ENCODE data around the gene ARHGAP10. TPM values are rescaled to one million over a fixed set of nuclear protein-coding genes. Genes with fewer than 3 reads are reported as not detected.
A peak's percentile ranks its signal among the peaks of the same experiment; 100 is the strongest.

ARHGAP10 gene
- total RNA-seq, 3 donors from 2014 or later (not counting 1 experiment from before 2014, with no cell fraction given) = 13.9 to 28.7 (median 23.2) TPM

DNA sequence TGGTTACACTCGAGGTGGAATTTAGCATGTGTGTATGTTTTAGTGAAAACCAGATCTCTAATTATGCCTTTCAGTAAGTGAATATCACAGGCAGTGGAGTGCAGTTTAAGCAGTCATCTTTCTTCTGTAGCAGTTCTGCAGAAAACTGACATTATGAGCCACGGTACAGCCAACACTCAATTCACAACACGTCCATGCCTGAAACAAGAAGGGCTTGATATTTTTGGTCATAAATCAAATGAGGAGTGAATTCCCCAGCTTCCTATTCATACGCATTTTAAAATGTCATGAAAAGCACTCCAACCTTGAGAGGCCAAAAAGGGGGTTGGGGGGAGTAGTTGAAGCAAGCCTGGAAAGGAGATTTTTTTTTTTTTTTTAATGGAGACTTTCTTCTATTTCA lies 316.7 kb downstream of the ARHGAP10 start:
- Mint-ChIP-seq H3K4me3 (no peak overlapping the region), H3K36me3 (peaks cover 4% of the 10 kb centered on the region), H3K9me3 (no peaks in the 10 kb centered on the region), H3K27me3 (ENCODE audit: low read depth in 2 of 2) (no peaks in the 10 kb centered on the region), H3K4me1 (peaks cover 32% of the 10 kb centered on the region in 2 donors), H3K27ac (no peak overlapping the region)
- peaks cover 24% of the 10 kb centered on the region for H3K4me1 ChIP-seq (ENCODE audit: control insufficient read depth, insufficient read depth, low read length)
- H3K27ac ChIP-seq (ENCODE audit: low read length) = no peak overlapping the region
- TF ChIP-seq, protein P1, sequence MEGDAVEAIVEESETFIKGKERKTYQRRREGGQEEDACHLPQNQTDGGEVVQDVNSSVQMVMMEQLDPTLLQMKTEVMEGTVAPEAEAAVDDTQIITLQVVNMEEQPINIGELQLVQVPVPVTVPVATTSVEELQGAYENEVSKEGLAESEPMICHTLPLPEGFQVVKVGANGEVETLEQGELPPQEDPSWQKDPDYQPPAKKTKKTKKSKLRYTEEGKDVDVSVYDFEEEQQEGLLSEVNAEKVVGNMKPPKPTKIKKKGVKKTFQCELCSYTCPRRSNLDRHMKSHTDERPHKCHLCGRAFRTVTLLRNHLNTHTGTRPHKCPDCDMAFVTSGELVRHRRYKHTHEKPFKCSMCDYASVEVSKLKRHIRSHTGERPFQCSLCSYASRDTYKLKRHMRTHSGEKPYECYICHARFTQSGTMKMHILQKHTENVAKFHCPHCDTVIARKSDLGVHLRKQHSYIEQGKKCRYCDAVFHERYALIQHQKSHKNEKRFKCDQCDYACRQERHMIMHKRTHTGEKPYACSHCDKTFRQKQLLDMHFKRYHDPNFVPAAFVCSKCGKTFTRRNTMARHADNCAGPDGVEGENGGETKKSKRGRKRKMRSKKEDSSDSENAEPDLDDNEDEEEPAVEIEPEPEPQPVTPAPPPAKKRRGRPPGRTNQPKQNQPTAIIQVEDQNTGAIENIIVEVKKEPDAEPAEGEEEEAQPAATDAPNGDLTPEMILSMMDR (IDR thresholded peaks at IDR 0.05) = no peak
- 50% methylated on average over 1 of the region's 4 CpGs for WGBS (ENCODE audit: insufficient coverage)
- ATAC-seq (no peak), DNase-seq (no peak)
- intact Hi-C loops (cut with micrococcal nuclease) = no loop called here
- H3K27me3 ChIP-seq (ENCODE audit: control insufficient read depth, insufficient read depth, low read length) = no peaks in the 10 kb centered on the region
- no peaks in the 10 kb centered on the region for H3K9me3 ChIP-seq (ENCODE audit: control insufficient read depth, insufficient read depth, low read length)
- H3K36me3 ChIP-seq (ENCODE audit: control insufficient read depth, insufficient read depth, low read length) = no peaks in the 10 kb centered on the region
- no peak overlapping the region for H3K4me3 ChIP-seq (ENCODE audit: low read length)

DNA sequence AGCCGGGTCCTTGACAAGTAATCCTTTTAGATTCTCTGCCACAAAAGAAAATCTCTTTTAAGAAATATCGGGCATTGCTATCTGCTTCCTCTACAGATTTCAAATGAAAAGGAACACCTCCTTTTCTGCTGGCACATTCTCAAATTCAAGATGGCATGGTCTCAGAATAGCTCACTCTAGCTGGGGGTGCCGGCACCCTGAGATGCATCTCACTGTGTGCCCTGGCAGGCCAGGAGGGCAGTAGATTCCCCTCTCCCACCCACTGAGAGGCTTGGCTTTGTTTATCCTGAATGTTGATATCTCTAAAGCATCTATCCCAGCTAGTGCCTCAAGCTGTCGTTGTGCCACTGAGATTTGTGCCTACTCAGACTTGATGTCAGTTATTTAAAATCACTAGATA lies 319.5 kb downstream of the ARHGAP10 start:
- no peaks in the 10 kb centered on the region for H3K27me3 Mint-ChIP-seq (ENCODE audit: low read depth in 2 of 2)
- intact Hi-C loops (cut with micrococcal nuclease) = loop anchor here (5.0 to 10.0 kb wide), 2 partner anchors 109 to 393 kb away; partner anchors contain the start of gene NR3C2
- no peak overlapping the region for H3K4me3 ChIP-seq (ENCODE audit: low read length)
- peak overlapping the region; percentile 83 to 90 for H3K27ac Mint-ChIP-seq
- peak overlapping the region; percentile 31 for H3K4me3 Mint-ChIP-seq
- 80% methylated on average over 4 of the region's 4 CpGs for WGBS (ENCODE audit: insufficient coverage)
- H3K9me3 Mint-ChIP-seq = no peaks in the 10 kb centered on the region
- TF ChIP-seq, protein P1 (IDR thresholded peaks at IDR 0.05) = no peak
- peaks cover 4% of the 10 kb centered on the region for H3K36me3 Mint-ChIP-seq
- H3K36me3 ChIP-seq (ENCODE audit: control insufficient read depth, insufficient read depth, low read length) = no peaks in the 10 kb centered on the region
- H3K4me1 Mint-ChIP-seq = peaks cover 48 to 53% of the 10 kb centered on the region in 2 donors
- H3K27ac ChIP-seq (ENCODE audit: low read length) = peak overlapping the region; percentile 72
- DNase-seq (no peak), ATAC-seq (no peak)
- no peaks in the 10 kb centered on the region for H3K9me3 ChIP-seq (ENCODE audit: control insufficient read depth, insufficient read depth, low read length)
- peaks cover 45% of the 10 kb centered on the region for H3K4me1 ChIP-seq (ENCODE audit: control insufficient read depth, insufficient read depth, low read length)
- no peaks in the 10 kb centered on the region for H3K27me3 ChIP-seq (ENCODE audit: control insufficient read depth, insufficient read depth, low read length)

DNA sequence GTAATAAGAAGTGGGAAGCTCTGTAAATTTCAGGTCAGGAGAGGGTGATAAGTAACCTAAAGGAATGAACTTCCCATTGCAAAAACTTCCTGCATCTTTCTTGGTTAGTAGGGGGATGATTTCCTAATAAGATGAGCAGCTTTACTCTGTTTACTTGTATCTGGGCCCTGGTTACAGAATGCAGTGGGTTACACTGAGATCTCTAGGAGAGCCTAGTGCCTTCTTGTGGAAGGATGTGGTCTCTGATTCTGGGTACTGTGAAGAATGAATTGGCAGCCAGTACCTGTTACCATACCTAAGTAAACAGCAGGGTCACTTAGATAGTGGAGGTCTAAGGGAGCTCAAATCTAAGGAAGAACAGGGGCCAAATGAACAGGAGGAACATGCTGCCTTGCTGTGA lies 320.6 kb downstream of the ARHGAP10 start:
- intact Hi-C loops (cut with micrococcal nuclease) = loop anchor here (5.0 to 10.0 kb wide), 2 partner anchors 110 to 392 kb away; partner anchors contain the start of gene NR3C2
- no peak overlapping the region for H3K4me3 ChIP-seq (ENCODE audit: low read length)
- H3K4me1 ChIP-seq (ENCODE audit: control insufficient read depth, insufficient read depth, low read length) = peaks cover 54% of the 10 kb centered on the region

More for the DNA sequence above, 320.6 kb downstream of the ARHGAP10 start:
- Histone ChIP-seq H3K27me3 (ENCODE audit: control insufficient read depth, insufficient read depth, low read length) (no peaks in the 10 kb centered on the region), H3K36me3 (ENCODE audit: control insufficient read depth, insufficient read depth, low read length) (no peaks in the 10 kb centered on the region), H3K9me3 (ENCODE audit: control insufficient read depth, insufficient read depth, low read length) (no peaks in the 10 kb centered on the region), H3K27ac (ENCODE audit: low read length) (peak overlapping the region; percentile 72)
- H3K9me3 Mint-ChIP-seq = no peaks in the 10 kb centered on the region
- H3K36me3 Mint-ChIP-seq = peaks cover 4% of the 10 kb centered on the region
- peak overlapping the region; percentile 83 to 90 for H3K27ac Mint-ChIP-seq
- H3K4me3 Mint-ChIP-seq = peak overlapping the region; percentile 71
- H3K27me3 Mint-ChIP-seq (ENCODE audit: low read depth in 2 of 2) = no peaks in the 10 kb centered on the region
- peak in 1 of 2 donors; percentile 75 for DNase-seq
- TF ChIP-seq, protein P1 (IDR thresholded peaks at IDR 0.05) = no peak
- H3K4me1 Mint-ChIP-seq = peaks cover 58 to 64% of the 10 kb centered on the region in 2 donors
- peak; percentile 46 to 80 (median 70) for ATAC-seq
